Spleen (tissue), 13 donors: Measurements from ENCODE around the gene MYO19. TPM values are rescaled to one million over a fixed set of nuclear protein-coding genes. Genes with fewer than 3 reads are reported as not detected.

Experiments used
- DNase-seq: peaks from one replicate; pipeline ENCODE4 v3.0.0-alpha.2; 2020
- H3K27ac ChIP-seq, 8 donors: fragments of 200-600 bp; sonication (generic) in 7 of 8; 1 replicate in 4 of 8; 2 replicates in 4 of 8; pipeline versions ENCODE4 v1.5.0 to v1.8.0; 2016 to 2021; ENCODE audit warnings: inconsistent platforms in 4 of 8, mild to moderate bottlenecking in 4 of 8, moderate library complexity in 1 of 8
- H3K27me3 ChIP-seq, 7 donors: fragments of 200-600 bp; sonication (generic) in 6 of 7; replicated peaks in 1 of 7; 1 replicate in 4 of 7; 2 replicates in 3 of 7; pipeline versions ENCODE4 v1.5.0 to v1.8.0; 2016 to 2021; ENCODE audit warnings: inconsistent platforms in 3 of 7, mild to moderate bottlenecking in 1 of 7
- H3K36me3 ChIP-seq, 6 donors: fragments of 200-600 bp; sonication (generic) in 5 of 6; 1 replicate in 4 of 6; 2 replicates in 2 of 6; pipeline versions ENCODE4 v1.5.0 to v1.8.0; 2016 to 2021; ENCODE audit warnings: inconsistent platforms in 2 of 6
- H3K4me1 ChIP-seq, 6 donors: fragments of 200-600 bp; sonication (generic) in 5 of 6; 1 replicate in 3 of 6; 2 replicates in 3 of 6; pipeline versions ENCODE4 v1.5.0 to v1.8.0; 2016 to 2021; ENCODE audit warnings: inconsistent platforms in 3 of 6
- H3K4me3 ChIP-seq, 8 donors: fragments of 200-600 bp; sonication (generic) in 7 of 8; 1 replicate in 4 of 8; 2 replicates in 4 of 8; pipeline versions ENCODE4 v1.5.0 to v1.8.0; 2016 to 2021; ENCODE audit warnings: inconsistent platforms in 4 of 8, mild to moderate bottlenecking in 4 of 8, moderate library complexity in 2 of 8
- H3K9me3 ChIP-seq, 8 donors: fragments of 200-600 bp; sonication (generic) in 7 of 8; 1 replicate in 4 of 8; 2 replicates in 4 of 8; pipeline versions ENCODE4 v1.5.0 to v1.8.0; 2016 to 2021; ENCODE audit warnings: inconsistent platforms in 4 of 8
- CTCF ChIP-seq, 11 experiments: fragments of 200-600 bp in 7 of 11; fragments of 450-650 bp in 4 of 11; sonication (generic) in 4 of 11; IDR thresholded peaks in 8 of 11; conservative IDR thresholded peaks in 3 of 11; 1 replicate in 7 of 11; 2 replicates in 4 of 11; pipeline versions ENCODE4 v1.4.0 to v1.8.0; 2016 to 2021; ENCODE audit warnings: antibody characterized with exemption in 11 of 11, inconsistent platforms in 4 of 11, mild to moderate bottlenecking in 1 of 11
- POLR2A ChIP-seq, 3 donors: fragments of 450-650 bp; IDR thresholded peaks; one replicate each; pipeline ENCODE4 v1.5.1; 2017; ENCODE audit warnings: antibody characterized with exemption in 3 of 3, mild to moderate bottlenecking in 1 of 3
- POLR2AphosphoS5 ChIP-seq, 3 donors: sonication (generic); formaldehyde crosslinking; IDR thresholded peaks; one replicate each; pipeline ENCODE4 v1.5.1; 2017; ENCODE audit warnings: antibody characterized with exemption in 3 of 3
- WGBS, 5 donors: extraction: QIAGEN DNeasy Blood & Tissue Kit in 3 of 5; methylation state at CpG; one replicate each; pipeline versions ENCODE4 v1.1.5 to v1.1.7; 2013 to 2018; 5-methylcytosine and 5-hydroxymethylcytosine counted together
- intact Hi-C: fragments of 100-400 bp; cut with DNase I; formaldehyde crosslinking; loops from one replicate; pipeline ENCODE4 v1.15.0; 2023; ENCODE audit warnings: low total_unique reads
- long read RNA-seq, 2 donors: transcript quantifications; one replicate each; lab custom pipeline, GENCODE V29; 2026
- polyA plus RNA-seq, 3 donors: library from polyadenylated mRNA; stranded (reverse); fragments of 200-250 nt; gene quantifications; one replicate each; pipeline ENCODE4 v1.2.1, GENCODE V29; 2013
- total RNA-seq, 7 donors: library from RNA; depleted of rRNA in 3 of 7; stranded (reverse); fragments of >200 nt in 3 of 7; fragmentation: NEBNext Ultra II Directional in 4 of 7; extraction: Animal tissue kit (Norgen Biotek cat#: 25700) in 4 of 7; gene quantifications; one replicate each; pipeline versions ENCODE4 v1.1.0 to v1.2.1, GENCODE V29; 2016 to 2021
- donor health status: healthy with polysubstance abuse.
- donor health status: DM: no; HTN: no; CAD: no; lungs with moderate emphysema.
- donor health status: DM: no; HTN: no; CAD: no.
- donor health status: Bipolar disorder and iron deficiency.
- donor health status: healthy.
- donor health status: DM: no; HTN: no; CAD: no.
- donor health status: DM: yes; HTN: yes; CAD: no.

MYO19 gene
- 10 to 100 TPM; 41.7 to 68.9 (median 56.1) TPM for total RNA-seq
- polyA plus RNA-seq: 10 to 100 TPM; 15.6 to 23.6 (median 21.4) TPM
- long read RNA-seq, donor 1, partial matches to known transcripts: 48 of 51 reads
- long read RNA-seq, donor 1, other reads (novel, unspliced or antisense): 0 of 51 reads
- long read RNA-seq, donor 2, partial matches to known transcripts: 31 of 39 reads
- long read RNA-seq, donor 2, other reads (novel, unspliced or antisense): 5 of 39 reads

GRCh38 chr17:36534840-36535668 lies at the start of gene MYO19, which contains the start of gene PIGW:
MYO19 (minus strand) TSS chr17:36534868; CDS start chr17:36532538, 2,330 bp downstream.
PIGW (plus strand) TSS chr17:36534987; CDS start chr17:36537102, 2,115 bp downstream.
- H3K36me3 ChIP-seq: peaks cover 0 to 68% (median 22%) of the 10 kb centered on the region in 6 donors
- H3K4me3 ChIP-seq: peak within 1 kb of the TSS; percentile 73 to 100 (median 88)
- no peaks in the 10 kb centered on the region for H3K9me3 ChIP-seq
- WGBS, 5 donors: 0 to 1% (median 0%) methylated on average over 43 to 83 of the region's 83 CpGs
- TF ChIP-seq POLR2A (IDR thresholded peaks at IDR 0.05) (peak in 2 of 3 donors; percentile 55 to 72), CTCF (IDR thresholded peaks at IDR 0.05 in 8 of 11, conservative IDR thresholded peaks at IDR 0.05 in 3 of 11) (peak in 8 of 11 experiments; percentile 10 to 57 (median 38)), POLR2AphosphoS5 (IDR thresholded peaks at IDR 0.05) (peak; percentile 95 to 99 (median 96))
- peak within 1 kb of the TSS; percentile 86 to 99 (median 95) for H3K27ac ChIP-seq
- H3K27me3 ChIP-seq: no peaks in the 10 kb centered on the region
- peaks cover 7 to 31% (median 21%) of the 10 kb centered on the region in 6 donors for H3K4me1 ChIP-seq
- peak; percentile 97 for DNase-seq
- intact Hi-C loops: no loop called here

DNA sequence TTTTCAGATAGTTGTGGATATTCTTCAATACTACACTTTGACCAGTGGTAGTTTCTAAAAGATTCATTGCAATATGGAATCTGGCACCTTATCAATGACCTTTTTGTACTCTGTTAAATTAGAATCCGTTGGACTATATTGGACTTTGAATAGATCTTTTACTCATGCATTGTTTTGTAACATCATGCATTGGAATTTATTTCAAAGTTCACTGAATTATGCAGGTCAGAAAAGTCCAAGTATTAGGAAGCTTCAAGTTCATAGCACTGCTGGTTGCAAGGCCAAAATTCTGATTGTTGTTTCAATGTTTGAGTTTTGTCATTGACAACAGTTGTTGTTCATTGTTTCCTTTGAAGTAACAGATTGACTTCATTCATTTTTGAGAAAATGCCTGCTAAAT lies 49.1 kb upstream of the MYO19 start:
- no peaks in the 10 kb centered on the region for H3K9me3 ChIP-seq
- H3K4me3 ChIP-seq: no peak overlapping the region
- WGBS, 5 donors: 79 to 96% (median 85%) methylated on average over 1 of the region's 1 CpG
- no peak overlapping the region for H3K27ac ChIP-seq
- no peak for DNase-seq
- H3K4me1 ChIP-seq: no peaks in the 10 kb centered on the region
- H3K27me3 ChIP-seq: no peaks in the 10 kb centered on the region
- TF ChIP-seq POLR2A (IDR thresholded peaks at IDR 0.05): no peak
- no peak for TF ChIP-seq POLR2AphosphoS5 (IDR thresholded peaks at IDR 0.05)
- TF ChIP-seq CTCF (IDR thresholded peaks at IDR 0.05 in 8 of 11, conservative IDR thresholded peaks at IDR 0.05 in 3 of 11): no peak
- peaks cover 3 to 100% (median 98%) of the 10 kb centered on the region in 6 donors for H3K36me3 ChIP-seq
- intact Hi-C loops: no loop called here

DNA sequence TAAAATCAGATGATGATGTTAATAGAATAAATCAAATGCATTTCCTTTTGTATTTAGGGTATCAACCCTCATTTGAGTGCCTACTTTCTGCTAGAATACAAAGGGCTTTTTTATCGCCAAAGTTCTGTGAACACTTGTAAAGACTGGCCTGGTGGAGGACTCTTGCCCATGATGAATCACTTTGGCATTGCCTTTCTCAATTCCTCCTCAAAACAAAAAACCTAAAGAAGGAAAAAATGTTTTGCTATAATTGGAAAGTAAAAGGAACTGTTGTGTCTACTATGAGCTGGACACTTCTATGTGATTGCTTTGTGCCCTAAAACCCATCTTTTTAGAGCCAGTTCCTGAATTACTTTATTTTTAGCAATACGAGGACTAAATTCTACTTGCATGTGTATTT lies 44.0 kb upstream of the MYO19 start:
- Histone ChIP-seq H3K4me3 (no peak overlapping the region), H3K27ac (no peak overlapping the region), H3K9me3 (no peaks in the 10 kb centered on the region), H3K4me1 (peaks cover 0 to 17% (median 0%) of the 10 kb centered on the region in 6 donors), H3K27me3 (no peaks in the 10 kb centered on the region), H3K36me3 (peaks cover 3 to 95% (median 78%) of the 10 kb centered on the region in 6 donors)
- intact Hi-C loops: no loop called here
- whole genome bisulfite sequencing, 5 donors: 92 to 96% (median 96%) methylated on average over 2 of the region's 2 CpGs
- DNase-seq: no peak
- TF ChIP-seq POLR2AphosphoS5 (IDR thresholded peaks at IDR 0.05) (no peak), POLR2A (IDR thresholded peaks at IDR 0.05) (no peak), CTCF (IDR thresholded peaks at IDR 0.05 in 8 of 11, conservative IDR thresholded peaks at IDR 0.05 in 3 of 11) (no peak)

GRCh38 chr17:36576793-36577192 lies 42.1 kb upstream of the MYO19 start:
- Histone ChIP-seq H3K27me3 (no peaks in the 10 kb centered on the region), H3K4me3 (no peak overlapping the region), H3K9me3 (no peaks in the 10 kb centered on the region), H3K36me3 (peaks cover 3 to 95% (median 74%) of the 10 kb centered on the region in 6 donors), H3K27ac (no peak overlapping the region), H3K4me1 (peaks cover 0 to 29% (median 0%) of the 10 kb centered on the region in 6 donors)
- no peak for TF ChIP-seq POLR2A (IDR thresholded peaks at IDR 0.05)
- TF ChIP-seq CTCF (IDR thresholded peaks at IDR 0.05 in 8 of 11, conservative IDR thresholded peaks at IDR 0.05 in 3 of 11): no peak
- TF ChIP-seq POLR2AphosphoS5 (IDR thresholded peaks at IDR 0.05): no peak
- WGBS, 5 donors: 90 to 98% (median 93%) methylated on average over 2 of the region's 2 CpGs
- intact Hi-C loops: no loop called here
- DNase-seq: no peak
